Stimulated activated naive CD4-positive, alpha-beta T cell (primary cell): Measurements from ENCODE around the gene PHTF2.
"Not testable (repeated sequence)": the region's sequence is repeated elsewhere in the genome, so short reads cannot be mapped to it uniquely, and the experiment has no call there.

Source experiments
- DNase-seq, 6 experiments: peaks; one replicate each; lab custom pipeline; 2025; lab: John Stamatoyannopoulos, UW

The PHTF2 gene

DNA sequence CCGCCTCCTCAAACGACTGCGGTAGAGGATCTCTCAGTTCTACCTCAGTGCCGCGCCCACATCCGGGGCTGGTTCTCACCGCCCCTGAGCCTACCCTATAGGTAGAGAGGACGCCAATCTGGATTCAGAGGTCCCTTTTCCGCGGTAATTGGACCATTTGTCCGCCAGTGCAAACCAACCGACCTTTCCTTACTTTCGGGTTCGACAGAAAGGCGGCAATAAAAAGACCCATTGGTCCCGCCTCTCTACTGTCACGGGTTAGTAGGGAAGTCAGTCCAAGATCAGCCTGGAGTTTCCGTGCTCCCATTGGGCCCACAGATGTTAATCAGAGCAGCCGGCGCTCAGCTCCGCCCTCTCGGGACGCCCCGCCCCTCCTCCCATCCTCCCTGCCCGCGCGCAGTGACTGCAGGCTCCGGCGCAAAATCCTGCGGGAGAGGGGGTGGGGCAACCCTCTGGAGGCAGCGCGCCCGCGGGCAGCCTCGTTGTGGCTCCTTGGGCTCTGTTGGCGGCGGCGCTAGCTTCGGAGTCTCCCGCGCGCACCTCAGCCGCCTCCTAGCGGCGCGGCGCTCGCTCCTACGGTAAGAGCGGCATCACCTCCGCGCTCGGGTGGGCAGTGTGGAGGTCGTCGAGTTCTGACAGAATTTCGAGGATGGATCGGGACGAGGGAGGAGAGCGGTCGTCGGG is at the start of gene PHTF2, which contains the start of gene TMEM60:
Gene PHTF2, plus strand, starts transcription at position 380 of the 684 bp plus-strand sequence.
Gene TMEM60, minus strand, starts transcription at position 41 of the 684 bp plus-strand sequence. CDS start 4,061 bp downstream, outside the sequence.
- DNase-seq: peak; percentile 92 to 99 (median 95)

DNA sequence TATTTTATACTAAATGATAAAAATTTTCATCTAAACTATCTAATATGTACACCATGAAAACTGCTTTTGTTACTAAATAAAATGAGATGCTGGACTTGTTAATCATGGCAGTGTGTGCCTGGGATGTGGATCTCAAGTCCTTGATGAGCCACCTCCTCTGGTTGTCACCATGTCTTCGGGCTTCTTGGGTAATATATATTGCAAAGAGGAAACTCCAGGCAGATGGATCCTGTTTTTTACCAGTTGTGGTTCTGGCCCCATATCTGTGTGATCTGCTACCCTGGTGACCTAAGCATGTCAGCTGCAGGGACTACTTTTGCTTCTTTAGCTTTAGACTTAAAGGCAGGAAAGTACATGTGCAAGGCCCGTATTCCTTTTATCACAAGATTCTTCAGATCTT is 46.6 kb upstream of the PHTF2 start:
- no peak for DNase-seq

DNA sequence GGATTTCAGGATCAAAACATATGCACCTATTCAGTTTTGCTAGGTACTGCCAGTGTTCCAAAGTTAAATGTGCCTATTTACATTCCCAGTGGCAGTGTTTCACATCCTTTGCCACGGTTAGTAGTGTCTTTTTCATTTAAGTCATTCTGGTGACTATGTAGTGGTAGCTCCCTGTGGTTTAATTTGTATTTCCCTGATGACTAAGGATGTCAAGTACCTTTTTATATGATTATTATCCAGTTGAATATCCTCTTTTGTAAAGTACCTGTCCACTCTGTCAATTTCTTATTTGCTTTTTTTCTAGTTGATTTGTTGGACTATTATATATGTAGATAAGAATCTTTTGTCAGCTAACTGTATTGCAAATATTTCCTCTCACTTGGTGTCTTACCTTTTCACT is 45.4 kb upstream of the PHTF2 start:
- no peak for DNase-seq

DNA sequence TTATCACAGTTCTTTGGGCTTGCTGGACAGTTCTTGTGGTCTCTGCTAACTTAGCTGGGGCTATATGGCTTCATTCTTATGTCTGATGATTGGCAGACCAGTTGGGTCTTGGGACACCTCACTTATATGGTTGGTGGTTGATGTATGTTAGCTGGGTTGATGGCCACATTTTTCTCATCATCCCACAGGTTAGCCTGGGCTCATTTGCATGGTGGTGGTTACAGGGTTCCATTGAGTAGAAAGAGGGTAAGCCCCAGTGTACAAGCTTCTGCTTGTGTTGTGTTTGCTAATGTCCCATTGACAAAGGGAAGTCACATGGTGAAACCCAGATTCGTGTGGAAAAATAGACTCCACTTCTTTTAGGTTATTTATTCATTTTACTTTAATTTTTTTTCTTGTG is 41.0 kb upstream of the PHTF2 start:
- no peak for DNase-seq

DNA sequence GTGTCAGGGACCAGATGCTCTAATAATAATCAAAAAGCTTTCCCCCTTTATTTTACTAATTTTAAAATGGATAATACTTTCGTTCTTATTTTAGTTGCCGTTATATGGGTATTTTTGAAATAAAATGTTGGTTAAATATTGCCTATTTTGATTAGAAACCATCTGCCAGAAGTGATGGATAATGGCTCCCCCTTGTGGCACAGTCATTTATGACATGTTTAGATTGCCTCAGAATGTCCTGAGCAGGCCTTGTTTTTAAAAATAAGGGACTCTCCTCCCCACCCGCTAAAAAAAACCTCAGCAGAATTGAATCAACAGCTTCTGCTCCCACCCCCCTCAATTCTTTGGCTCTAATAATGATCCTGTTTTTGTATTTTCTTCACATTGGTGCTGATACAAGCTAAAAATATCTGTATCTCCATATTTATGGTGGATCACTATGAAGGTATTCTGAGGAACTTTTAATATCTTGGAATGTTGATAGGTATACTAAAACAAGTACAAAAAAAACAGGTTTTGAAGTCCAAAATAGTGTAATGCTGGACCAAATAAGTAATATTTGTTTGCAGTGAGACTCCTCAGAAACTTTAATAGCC is 39.2 kb upstream of the PHTF2 start:
- peak; percentile 12 to 80 (median 52) for DNase-seq

DNA sequence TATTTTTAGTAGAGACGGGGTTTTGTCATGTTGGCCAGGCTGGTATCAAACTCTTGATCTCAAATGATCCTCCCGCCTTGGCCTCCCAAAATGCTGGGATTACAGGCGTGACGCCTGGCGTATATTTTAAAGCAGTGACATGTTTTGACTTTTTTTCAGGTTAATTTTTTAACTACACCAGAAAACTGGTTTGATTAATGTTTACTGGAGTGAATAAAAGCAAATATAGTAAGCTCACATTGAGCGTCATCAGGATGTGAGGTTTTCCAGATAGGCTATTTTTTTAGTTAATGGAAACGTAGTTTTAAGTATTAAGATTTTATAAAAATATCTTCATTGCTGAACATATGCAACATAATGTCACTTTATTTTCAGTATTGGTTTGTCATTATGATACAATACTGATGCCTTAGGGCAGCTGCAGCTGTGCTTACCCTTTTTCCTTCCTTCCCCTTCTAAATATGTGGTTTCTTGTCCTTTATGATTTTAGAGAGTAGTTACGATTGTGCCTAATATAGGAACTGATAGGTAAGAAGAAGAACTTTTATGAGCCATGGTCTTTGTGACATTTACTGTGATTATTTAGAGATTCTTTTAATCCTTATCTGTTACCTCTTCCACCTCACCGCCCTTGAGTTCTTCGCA is 37.6 kb upstream of the PHTF2 start:
- DNase-seq: no peak

DNA sequence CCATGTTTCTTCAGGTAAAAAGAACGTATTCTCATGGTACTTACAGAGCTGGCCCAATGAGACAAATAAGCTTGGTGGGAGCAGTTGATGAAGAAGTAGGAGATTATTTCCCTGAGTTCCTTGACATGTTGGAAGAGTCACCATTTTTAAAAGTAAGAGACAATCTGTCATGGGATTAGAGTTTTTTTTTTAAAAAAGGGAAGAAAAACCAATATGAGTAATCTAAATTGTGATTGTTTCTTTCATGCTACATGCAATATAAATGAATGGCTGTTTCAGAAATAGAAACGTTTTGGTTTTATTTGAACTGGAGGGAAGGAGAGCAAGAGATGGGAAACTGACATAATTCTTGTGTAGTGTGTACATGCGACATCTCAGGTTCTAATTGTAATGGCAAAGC is 33.1 kb upstream of the PHTF2 start:
- DNase-seq: no peak

DNA sequence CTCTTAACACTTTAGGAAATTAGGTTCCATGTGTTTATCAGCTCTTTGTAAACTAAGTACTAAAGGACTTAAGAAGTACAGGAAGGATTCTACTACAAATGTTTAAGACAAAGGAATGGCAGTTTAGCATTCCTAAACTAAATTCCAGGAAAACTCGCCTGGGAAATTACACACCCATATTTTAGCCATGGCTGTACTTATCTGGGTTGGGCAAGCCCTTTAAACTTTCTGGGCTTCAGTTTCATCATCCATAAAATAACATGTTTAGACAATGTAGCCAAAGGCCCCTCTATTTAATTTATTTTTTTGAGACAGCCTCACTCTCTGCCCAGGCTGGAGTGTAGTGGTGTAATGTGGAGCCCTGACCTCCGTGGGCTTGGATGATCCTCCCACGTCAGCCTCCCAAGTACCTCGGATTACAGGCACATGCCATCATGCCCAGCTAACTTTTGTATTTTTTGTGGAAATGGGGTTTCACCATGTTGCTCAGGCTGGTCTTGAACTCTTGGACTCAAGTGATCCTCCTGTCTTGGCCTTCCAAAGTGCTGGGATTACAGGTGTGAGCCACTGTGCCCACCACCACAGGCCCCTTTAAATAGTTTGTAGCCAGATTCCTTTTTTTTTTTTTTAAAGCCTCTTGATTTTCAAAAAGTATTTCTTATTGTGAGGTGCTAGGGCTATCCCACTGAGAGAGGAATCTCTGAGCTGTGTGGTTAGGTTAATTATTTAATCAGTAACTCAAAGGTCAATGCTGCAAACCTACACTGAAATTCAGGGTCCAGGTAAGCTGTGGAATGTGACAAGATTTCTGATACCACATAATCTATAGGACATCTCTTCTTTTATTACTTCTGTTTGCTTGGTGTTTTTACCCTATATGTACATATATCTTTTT is 32.4 kb upstream of the PHTF2 start:
- DNase-seq: no peak

DNA sequence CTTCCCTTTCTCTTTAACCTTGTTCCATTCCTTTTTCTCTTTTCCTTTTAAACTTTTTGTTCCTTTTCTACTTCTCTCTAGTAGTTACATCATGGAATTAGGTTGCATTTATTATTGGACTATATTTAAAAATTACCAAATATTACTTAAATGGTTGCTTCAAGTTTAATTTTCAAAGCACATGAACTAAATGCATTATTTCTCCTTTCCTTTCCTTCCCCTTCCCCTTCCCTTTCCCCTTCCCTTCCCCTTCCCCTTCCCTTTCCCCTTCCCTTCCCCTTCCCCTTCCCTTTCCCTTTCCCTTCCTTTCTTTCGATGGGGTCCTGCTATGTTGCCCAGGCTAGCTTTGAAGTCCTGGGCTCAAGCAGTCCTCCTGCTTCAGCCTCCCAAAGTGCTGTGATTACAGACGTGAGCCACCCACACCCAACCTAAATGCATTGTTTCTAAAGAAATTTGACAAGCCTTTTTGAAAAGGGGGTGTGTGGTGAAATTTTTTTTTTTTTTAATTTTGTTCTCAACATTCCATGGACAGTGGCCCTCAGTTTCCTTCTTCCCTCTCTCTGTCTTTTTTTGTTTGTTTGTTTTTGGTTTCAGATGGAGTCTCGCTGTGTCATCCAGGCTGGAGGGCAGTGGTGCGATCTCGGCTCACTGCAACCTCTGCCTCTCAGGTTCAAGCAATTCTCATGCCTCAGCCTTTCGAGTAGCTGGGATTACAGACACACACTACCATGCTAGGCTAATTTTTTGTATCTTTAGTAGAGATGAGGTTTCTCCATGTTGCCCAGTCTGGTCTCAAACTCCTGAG is 31.6 kb upstream of the PHTF2 start:
- DNase-seq: no peak

DNA sequence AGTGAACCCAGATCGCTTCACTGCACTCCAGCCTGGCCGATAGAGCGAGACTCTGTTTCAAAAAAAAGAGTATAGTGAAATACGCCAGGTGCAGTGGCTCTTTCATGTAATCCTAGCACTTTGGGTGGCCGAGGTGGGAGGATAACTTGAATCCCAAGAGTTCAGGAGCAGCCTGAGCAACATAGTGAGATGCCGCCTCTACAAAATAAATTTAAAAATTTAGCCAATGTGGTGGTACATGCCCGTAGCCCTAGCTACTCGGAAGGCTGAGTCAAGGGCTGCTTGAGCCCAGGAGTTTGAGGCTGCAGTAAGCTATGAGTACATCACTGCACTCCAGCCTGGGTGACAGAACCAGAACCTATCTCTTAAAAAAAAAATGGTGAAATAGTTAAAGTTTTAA is 28.3 kb upstream of the PHTF2 start:
- DNase-seq: no peak

DNA sequence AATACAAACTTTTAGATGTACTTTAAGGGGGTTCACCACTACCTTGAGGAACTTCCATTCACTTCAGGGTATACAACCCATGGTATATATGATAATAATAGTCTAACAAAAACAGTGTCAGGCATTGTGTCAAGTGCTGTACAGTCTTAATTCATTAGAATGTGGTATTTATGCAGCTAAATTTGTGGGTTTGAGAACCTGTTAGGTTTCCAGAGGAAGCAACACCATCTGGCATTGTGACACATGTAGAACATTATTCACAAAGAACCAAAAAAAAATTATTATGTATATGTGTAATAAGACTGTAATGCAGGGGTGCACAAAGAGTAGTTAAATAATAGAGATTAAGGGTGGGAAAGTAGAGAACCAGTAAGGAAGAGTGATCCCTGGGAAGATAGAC is 26.7 kb upstream of the PHTF2 start:
- DNase-seq: no peak

DNA sequence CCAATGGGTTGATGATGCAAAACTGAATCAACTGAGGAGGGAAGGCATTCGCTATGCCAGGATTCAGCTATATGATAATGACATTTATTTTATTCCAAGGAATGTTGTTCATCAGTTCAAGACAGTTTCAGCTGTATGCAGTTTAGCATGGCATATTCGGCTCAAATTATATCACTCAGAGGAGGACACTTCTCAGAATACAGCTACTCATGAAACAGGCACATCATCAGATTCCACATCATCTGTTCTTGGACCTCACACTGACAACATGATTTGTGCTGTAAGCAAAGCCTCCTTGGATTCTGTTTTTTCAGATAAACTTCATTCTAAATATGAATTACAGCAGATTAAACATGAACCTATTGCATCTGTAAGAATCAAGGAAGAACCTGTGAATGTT is 20.0 kb upstream of the PHTF2 start:
- DNase-seq: no peak

DNA sequence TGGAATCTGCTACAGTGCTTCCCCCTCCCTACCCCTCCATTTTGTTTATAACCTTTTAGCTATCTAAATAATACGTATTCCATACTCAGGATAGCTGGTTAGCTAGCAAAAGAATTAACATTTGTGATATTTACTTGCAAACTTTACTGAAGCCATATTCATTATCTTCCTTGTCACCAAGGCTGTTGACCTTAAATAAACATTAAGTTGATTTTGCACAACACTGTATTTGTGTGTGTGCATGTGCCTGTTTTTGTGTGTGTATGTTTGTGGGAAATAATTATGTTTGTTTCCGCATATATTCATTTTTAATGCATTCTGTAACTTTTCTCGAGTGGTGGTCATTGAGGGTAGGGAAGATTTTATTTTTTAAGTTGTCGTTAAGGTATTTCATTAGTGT is 16.2 kb upstream of the PHTF2 start:
- DNase-seq: no peak

DNA sequence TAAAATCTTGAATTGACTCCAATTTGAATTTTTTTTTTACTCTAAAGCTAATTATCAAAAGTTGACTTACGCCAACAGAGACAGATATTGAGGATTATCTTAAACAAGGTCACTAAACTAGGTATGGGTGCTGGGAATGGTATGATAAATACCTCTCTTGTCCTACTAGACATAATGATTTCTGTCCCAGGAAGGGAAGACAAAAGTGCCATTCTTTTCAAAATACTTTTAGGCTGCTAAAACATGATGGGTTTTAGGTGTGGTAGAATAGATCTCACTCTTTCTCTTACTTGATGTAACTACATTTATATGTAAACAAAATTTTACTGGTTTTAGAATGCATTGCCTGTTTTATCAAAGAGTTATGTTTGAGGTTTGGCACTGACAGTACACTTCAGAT is 15.5 kb upstream of the PHTF2 start:
- DNase-seq: no peak

DNA sequence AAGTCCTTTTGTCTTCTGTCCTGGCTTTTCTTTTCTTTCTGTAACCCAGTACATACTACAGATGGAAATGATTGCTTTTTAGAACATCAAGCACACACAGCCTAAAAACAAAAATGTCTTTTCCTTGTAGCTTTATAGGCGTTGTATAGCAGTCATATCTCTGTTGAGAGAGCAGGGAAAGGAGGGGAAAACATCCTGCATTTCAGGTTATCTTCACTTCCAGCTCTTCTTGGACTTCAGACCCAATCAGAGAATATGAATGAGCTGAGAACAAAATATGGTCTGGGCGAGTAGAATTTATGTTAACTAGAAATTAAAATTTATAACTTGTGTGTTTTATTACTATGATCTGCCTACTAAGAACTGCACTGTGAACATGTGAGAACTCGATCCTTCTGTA is 15.0 kb upstream of the PHTF2 start:
- no peak for DNase-seq

DNA sequence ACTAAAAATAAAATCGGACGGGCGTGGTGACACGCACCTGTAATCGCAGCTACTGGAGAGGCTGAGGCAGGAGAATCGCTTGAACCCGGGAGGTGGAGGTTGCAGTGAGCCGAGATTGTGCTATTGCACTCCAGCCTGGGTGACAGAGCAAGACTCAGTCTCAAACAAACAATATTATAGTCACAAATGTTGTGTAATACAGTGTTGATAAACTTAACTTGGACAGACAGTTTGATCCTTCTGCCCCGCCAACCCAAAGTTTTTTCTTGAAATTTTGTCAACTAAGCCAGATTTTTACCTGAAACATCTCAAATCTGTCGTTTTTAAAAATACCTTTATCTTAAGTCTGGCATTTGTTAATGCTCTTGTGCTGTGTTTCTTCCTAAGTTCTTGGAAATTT is 14.1 kb upstream of the PHTF2 start:
- not testable (repeated sequence) for DNase-seq

DNA sequence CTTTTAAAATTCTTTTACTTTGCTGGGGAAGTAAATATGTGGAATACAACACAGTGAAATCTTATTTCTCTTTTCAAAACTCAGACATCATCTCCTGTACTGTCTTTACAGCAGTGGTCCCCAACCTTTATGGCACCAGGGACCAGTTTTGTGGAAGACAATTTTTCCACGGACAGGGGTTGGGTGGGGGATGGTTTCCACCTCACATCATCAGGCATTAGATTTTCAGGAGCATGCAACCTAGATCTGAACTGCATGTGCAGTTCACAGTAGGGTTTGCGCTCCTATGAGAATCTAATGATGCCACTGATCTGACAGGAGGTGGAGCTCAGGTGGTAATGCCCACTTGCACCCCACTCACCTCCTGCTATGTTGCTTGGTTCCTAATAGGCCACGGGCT is 12.6 kb upstream of the PHTF2 start:
- DNase-seq: no peak

DNA sequence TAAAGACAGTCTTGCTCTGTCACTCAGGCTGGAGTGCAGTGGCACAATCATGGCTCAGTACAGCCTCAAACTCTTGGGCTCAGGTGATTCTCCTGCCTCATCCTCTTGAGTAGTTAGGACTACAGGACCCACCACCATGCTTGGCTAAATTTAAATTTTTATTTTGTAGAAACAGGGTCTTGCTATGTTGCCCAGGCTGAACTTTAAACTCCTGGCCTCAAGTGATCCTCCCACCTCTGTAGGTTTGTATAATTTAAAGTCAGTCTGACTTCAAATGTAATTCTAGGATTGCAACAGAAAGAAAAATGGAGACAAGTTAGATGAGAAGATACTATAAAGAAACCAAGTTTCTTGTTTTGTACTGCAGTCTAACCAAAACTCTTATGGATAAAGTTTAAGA is 11.8 kb upstream of the PHTF2 start:
- DNase-seq: no peak

DNA sequence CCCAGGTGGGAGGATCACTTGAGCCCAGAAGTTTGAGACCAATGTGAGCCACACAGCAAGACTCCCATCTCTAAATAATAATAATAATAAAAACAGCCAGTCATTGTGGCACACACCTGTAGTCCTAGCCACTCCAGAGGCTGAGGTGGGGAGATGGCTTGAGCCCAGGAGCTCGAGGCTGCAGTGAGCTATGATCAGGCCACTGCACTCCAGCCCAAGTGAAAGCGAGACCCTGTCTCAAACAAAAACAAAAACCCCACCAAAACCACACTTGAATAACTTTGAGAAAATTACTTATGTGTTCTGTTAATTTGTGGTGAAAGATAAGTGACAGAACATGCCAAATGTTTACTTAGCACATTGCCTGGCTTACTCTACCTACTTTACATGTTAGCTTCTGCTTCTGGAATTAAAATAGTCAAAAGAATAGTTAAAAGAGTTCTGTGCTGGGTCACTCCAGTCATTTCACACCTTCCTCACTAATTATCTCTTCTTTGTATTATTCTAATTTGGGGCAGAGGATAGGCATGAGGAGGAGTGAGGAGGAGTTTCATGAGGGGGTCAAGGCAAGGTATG is 10.2 kb upstream of the PHTF2 start:
- DNase-seq: no peak

DNA sequence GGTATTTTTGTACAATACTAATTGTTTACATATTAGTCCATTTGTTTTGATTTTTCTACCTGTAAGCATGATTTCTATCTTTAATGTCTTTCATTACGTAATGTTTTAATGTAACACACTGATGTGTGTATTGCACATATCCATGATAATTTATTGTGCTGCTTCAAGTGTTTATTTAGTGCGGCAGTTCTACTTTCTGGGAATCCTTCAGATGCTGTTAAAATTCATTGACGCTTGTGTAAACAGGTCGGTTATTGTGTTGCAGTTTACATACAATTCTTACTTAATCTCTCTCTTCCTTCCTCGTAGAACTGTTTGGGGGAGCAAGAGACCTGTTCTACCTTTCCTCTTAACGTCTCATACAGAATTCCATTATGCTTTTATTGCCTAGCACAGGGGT is 7.2 kb upstream of the PHTF2 start:
- no peak for DNase-seq

DNA sequence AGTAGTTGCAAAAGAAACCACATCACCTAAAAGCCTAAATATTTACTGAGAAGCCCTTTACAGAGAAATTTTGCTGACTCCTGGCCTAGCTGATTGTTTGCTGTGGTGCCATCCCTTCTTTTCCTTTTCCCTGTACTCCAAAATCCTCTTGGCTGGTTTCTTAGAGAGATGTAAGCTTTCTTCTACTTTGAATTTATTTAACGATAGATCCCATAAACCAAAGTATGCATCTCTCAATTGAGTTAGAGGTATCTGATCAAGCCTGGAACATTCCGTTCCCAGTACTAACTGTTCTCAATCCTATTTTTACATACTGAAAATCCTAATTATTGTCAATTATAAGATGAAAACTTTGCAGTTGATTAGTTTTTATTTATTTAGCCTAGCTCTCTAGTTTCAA is 6.6 kb upstream of the PHTF2 start:
- no peak for DNase-seq
